Measurements from ENCODE around the gene CCDC195.
"Not testable (repeated sequence)": the region's sequence is repeated elsewhere in the genome, so short reads cannot be mapped to it uniquely, and the experiment has no call there.

Gene CCDC195

DNA sequence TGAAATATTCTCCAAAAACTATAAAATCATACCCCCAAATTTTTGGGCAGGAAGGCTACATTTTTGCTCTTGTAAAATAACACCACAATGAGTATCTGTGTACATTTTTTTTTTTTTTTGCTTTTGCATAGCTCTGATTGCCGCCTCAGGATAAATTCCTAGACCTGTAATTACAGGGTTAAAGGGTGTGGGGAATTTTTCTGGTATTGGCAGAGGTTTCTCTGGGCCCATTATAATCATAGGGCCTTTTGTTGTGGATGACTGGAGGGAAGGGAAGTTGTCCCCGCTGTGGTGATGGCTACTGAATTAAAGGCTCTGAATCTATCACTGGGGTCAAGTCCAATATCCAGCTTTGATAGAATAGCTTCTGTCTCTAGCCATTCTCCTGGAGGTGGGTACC lies 26.6 kb downstream of the CCDC195 start:
- no peak for DNase-seq

- no peak for DNase-seq
These were observed 27.2 kb downstream of the CCDC195 start for GRCh38 chr2:224688997-224689396.

DNA sequence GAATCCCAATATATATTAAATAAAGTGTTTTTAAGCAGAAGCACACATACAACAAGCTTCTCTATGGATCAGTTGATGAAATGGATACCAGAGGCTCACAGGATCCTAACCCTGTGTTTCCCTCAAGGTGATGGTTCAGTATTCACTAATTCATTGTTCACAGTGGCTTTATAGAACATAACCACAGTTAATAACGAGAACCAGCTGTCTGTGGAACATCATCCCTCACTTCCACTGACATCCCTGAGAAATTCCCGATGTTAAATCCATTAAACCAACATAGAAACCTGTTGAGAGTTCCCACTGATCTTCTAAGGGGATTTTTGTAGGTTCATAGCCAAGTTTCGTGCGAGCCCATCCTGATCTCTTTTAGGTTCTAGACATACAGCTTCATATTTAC lies 29.0 kb downstream of the CCDC195 start:
- no peak for DNase-seq

DNA sequence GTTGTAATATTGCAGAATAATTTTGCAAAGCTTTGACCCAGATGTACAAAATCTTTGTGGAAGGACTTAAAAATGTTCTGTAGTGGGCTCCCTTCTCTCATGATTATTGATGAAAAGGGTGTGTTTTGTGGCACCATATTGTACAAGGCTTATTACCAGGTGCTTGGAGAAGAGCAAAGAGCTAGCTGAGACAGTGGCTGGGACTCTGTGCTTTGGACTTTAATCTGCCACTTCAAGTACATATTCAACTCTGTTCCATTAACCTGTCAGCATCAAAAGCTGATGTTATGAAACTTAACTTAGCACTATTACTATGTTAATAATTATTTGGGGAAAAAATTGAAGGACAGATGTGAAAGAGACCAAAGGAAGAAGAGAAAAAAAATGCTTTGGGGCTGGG lies 31.0 kb downstream of the CCDC195 start:
- DNase-seq: no peak

GRCh38 chr2:224682134-224682533 lies 34.0 kb downstream of the CCDC195 start:
- DNase-seq: no peak

- DNase-seq: no peak
These were observed 44.4 kb downstream of the CCDC195 start for GRCh38 chr2:224671731-224672130.

DNA sequence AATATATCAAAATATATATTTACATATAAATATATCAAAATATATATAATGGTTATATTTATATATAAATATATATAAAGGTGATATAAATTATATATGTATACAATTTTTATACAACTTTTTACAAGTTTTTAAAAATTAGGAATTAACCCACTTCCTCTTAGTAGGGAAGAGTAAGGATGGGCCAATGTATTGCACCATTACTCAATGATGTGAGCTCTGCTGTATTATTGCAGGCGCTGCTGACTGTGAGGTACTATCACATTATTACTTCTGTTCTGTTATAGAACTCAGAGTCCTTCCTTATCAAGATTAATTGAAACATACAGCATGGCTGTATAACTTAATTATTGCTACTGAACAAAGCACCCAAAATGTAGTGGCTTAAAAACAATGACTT lies 46.0 kb downstream of the CCDC195 start:
- no peak for DNase-seq

GRCh38 chr2:224669449-224669848 lies 46.7 kb downstream of the CCDC195 start:
- no peak for DNase-seq

- no peak for DNase-seq
These were observed 47.8 kb downstream of the CCDC195 start for GRCh38 chr2:224668123-224668909.

DNA sequence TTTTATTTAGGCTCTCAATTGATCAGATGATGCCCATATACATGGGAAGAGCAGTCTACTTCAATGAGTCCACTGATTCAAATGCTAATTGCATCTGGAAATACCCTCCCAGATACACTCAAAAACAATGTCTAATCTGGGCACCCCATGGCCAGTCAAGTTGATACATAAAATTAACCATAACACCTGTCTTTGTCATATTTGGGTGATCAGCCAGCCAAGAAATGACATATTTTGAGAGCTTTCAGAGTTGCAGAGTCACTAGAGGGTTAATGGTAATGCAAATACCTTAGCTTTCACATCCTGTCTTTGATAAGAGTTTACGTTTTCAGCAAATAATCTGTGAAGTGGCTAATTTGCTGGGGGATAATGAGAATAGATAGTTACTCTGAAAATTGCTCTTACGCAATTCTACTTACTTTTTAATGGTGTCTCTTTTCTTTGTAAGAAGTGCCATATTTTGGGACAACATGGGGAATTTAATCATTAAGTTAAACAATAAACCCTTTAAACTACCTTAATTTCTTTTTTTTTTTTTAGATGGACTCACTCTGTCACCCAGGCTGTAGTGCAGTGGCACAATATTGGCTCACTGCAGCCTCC lies 49.1 kb downstream of the CCDC195 start:
- no peak for DNase-seq

DNA sequence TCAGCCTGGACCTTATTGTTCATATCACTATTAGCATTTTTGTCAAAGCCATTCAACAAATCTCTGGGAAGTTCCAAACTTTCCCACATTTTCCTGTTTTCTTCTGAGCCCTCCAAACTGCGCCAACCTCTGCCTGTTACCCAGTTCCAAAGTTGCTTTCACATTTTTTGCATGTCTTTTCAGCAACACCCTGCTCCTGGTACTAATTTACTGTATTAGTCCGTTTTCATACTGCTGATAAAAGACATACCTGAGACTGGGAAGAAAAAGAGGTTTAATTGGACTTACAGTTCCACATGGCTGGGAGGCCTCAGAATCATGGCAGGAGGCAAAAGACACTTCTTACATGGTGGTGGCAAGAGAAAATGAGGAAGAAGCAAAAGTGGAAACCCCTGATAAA lies 52.8 kb downstream of the CCDC195 start:
- not testable (repeated sequence) for DNase-seq

DNA sequence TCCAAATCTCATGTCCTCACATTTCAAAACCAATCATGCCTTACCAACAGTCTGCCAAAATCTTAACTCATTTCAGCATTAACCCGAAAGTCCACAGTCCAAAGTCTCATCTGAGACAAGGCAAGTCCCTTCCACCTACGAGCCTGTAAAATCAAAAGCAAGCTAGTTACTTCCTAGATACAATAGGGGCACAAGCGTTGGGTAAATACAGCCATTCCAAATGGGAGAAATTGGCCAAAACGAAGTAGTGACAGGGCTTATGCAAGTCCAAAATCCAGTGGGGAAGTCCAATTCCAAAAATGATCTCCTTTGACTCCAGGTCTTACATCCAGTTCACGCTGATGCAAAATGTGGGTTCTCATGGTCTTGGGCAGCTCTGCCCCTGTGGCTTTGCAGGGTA lies 54.5 kb downstream of the CCDC195 start:
- not testable (repeated sequence) for DNase-seq

DNA sequence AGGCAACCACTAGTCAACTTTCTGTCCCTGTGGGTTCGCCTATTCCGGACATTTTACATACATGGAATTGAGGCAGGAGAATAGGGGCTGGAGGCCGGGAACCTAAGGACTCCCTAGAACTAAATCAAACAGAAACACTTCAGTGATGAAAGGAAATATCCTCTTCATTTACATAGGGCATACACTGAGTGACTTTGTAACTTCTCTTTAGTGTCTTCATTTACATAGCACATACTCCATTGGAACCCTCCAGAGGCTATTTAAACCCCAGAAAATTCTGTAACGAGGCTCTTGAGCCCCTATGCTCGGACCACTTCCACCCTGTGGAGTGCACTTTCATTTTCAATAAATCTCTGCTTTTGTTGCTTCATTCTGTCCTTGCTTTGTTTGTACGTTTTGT lies 56.5 kb downstream of the CCDC195 start:
- DNase-seq: no peak

DNA sequence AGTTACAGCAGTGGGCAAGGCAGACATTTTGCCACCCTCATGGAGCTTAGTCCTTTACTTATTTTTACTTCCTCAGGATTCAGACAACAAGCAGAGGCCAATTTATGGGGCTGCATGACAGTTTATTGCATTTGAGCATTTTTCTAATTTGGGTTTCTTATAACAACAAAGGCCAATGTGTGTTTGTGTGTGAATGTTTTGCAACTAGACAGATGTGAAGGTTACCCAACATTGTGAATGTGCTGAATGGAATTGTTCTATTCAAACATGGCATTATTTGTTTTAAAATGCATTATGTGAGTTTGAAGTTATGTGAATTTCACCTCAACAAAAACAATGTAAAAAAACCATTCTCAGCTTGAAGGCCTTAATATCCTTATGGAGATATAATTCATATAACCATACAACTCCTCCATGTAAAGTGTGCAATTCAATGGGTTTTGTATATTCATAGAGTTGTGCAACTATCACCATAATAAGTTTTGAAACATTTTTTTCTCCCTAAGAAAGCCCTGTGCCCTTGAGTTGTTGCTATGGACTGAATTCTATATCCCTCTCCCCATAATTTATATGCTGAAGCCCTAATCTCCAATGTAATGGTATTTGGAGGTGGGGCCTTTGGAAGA lies 57.3 kb downstream of the CCDC195 start:
- DNase-seq: no peak

- DNase-seq: no peak
These were observed 58.8 kb downstream of the CCDC195 start for GRCh38 chr2:224657349-224657748.

GRCh38 chr2:224655006-224655537 lies 61.1 kb downstream of the CCDC195 start:
- DNase-seq: no peak
